ENCODE data around the gene ARHGAP32. TPM values are rescaled to one million over a fixed set of nuclear protein-coding genes. Genes with fewer than 3 reads are reported as not detected.

Gene ARHGAP32
- total RNA-seq, 1 experiment from 2014 or later: 22.0 TPM

- H3K36me3 Mint-ChIP-seq (ENCODE audit: insufficient read depth in 1 of 3, low read depth in 3 of 3): peaks cover 18 to 37% (median 27%) of the 10 kb centered on the region in 3 experiments
Observed at GRCh38 chr11:129102756-129103155, 89.4 kb downstream of the ARHGAP32 start.

More at GRCh38 chr11:129102756-129103155, 89.4 kb downstream of the ARHGAP32 start:
- H2AK5ac ChIP-seq (ENCODE audit: insufficient read length, low read length): no peak overlapping the region
- H3K23me2 ChIP-seq (ENCODE audit: insufficient read length, low read depth, low read length, poor library complexity, severe bottlenecking): no peaks in the 10 kb centered on the region
- no peaks in the 10 kb centered on the region for H3K4me1 ChIP-seq (ENCODE audit: insufficient read depth, low read length)
- no peak overlapping the region for H2BK5ac ChIP-seq (ENCODE audit: insufficient read length, low read length)
- no peak overlapping the region for H3K23ac ChIP-seq (ENCODE audit: insufficient read length, low read depth, low read length)
- H3T11ph ChIP-seq (ENCODE audit: low read length): no peak overlapping the region
- no CpG with 5 or more reads among the region's 1 CpG for WGBS (ENCODE audit: extremely low coverage, insufficient read length, low lambda C conversion rate)
- H2BK120ac ChIP-seq (ENCODE audit: low read depth, low read length, poor library complexity, severe bottlenecking): no peak overlapping the region
- no peak overlapping the region for H3K18ac ChIP-seq (ENCODE audit: insufficient read length, low read depth, low read length)
- no peak for TF ChIP-seq CTCF (conservative IDR thresholded peaks at IDR 0.05)
- no peaks in the 10 kb centered on the region for H3K27me3 ChIP-seq (ENCODE audit: insufficient read depth, low read length)
- no peaks in the 10 kb centered on the region for H3K27me3 Mint-ChIP-seq (ENCODE audit: low read depth)
- H3K27ac ChIP-seq (ENCODE audit: insufficient read length, low read depth, low read length): no peak overlapping the region
- H3K79me2 ChIP-seq (ENCODE audit: insufficient read depth, low read length): no peaks in the 10 kb centered on the region
- no peaks in the 10 kb centered on the region for H3K9me3 ChIP-seq (ENCODE audit: control insufficient read depth, low read depth, low read length)
- peaks cover 9 to 12% of the 10 kb centered on the region in 2 experiments; a peak in 4 of 5 replicates for H3K9me3 Mint-ChIP-seq
- H4K20me1 ChIP-seq (ENCODE audit: control insufficient read depth, insufficient read depth, insufficient read length): no peaks in the 10 kb centered on the region
- H3K56ac ChIP-seq (ENCODE audit: insufficient read length, low read depth, low read length): no peak overlapping the region
- no peak overlapping the region for H4K5ac ChIP-seq (ENCODE audit: insufficient read length, low read depth, low read length)
- no peak overlapping the region for H3K4me2 ChIP-seq (ENCODE audit: insufficient read depth, insufficient read length, low read length)
- H2AFZ ChIP-seq (ENCODE audit: low read length): no peak overlapping the region
- no peaks in the 10 kb centered on the region for H3K79me1 ChIP-seq (ENCODE audit: insufficient read depth, low read depth, low read length, poor library complexity, severe bottlenecking)
- H3K4me3 Mint-ChIP-seq: no peak overlapping the region
- no peak overlapping the region for H3K9ac ChIP-seq (ENCODE audit: extremely low read depth, insufficient read length, low read length)
- H3K4me1 Mint-ChIP-seq: no peaks in the 10 kb centered on the region
- H4K91ac ChIP-seq (ENCODE audit: insufficient read length, low read depth, low read length): no peak overlapping the region
- no peak for DNase-seq
- no peak overlapping the region for H3K14ac ChIP-seq (ENCODE audit: insufficient read depth, low read length)
- no peak overlapping the region for H3K27ac Mint-ChIP-seq
- no peak overlapping the region for H2BK15ac ChIP-seq (ENCODE audit: low read depth, low read length)
- no peak overlapping the region for H3K4ac ChIP-seq (ENCODE audit: low read depth, low read length)
- H2BK20ac ChIP-seq (ENCODE audit: low read depth, low read length, poor library complexity, severe bottlenecking): no peak overlapping the region
- no peak overlapping the region for H2BK12ac ChIP-seq (ENCODE audit: insufficient read length, low read depth, low read length)
- H4K8ac ChIP-seq (replicated peaks; ENCODE audit: insufficient read length, low read depth, low read length): no peak overlapping the region
